Astrocyte of the cerebellum (primary cell): ENCODE measurements around the gene RHBG.

Experiments
- DNase-seq: peaks from one replicate; pipeline ENCODE4 v3.0.0-alpha.2; 2011; ENCODE audit warnings: low read depth
- H3K4me3 ChIP-seq: 2 replicates; pipeline ENCODE4 v1.5.1; 2011; ENCODE audit warnings: mild to moderate bottlenecking, low read depth, low read length, moderate library complexity
- in situ Hi-C: cut with HindIII; loops from 2 replicates; pipeline ENCODE4 v1.10.0; 2017; ENCODE audit warnings: low sequenced_read_pairs
- TF ChIP-seq, protein P1 (sequence below): IDR thresholded peaks from 2 replicates; pipeline ENCODE4 v1.5.1; 2012; ENCODE audit warnings: low read length, low read depth, moderate library complexity, mild to moderate bottlenecking; ENCODE audit errors: missing control alignments

The RHBG gene

DNA sequence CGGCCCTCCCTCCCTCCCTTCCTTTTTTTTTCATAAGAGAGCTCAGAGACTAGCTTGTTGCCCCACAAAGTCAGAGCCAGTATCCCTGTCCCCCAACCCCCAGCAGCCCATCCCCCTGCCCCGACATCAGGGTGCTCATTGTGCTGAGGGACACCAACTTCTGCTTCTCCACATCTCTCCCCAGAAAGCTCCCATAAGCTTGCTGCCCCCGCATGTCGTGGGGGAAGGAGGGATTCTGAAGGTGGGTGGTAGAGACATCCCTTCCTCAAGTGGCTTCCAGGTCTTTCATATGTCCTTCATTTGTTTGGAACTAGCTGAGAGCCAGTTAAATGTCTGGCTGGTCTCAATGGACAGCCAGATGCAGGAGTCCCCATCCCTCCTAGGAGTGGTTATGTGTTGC lies 41.2 kb downstream of the RHBG start:
- no peak overlapping the region for H3K4me3 ChIP-seq
- no peak for DNase-seq
- TF ChIP-seq, protein P1, sequence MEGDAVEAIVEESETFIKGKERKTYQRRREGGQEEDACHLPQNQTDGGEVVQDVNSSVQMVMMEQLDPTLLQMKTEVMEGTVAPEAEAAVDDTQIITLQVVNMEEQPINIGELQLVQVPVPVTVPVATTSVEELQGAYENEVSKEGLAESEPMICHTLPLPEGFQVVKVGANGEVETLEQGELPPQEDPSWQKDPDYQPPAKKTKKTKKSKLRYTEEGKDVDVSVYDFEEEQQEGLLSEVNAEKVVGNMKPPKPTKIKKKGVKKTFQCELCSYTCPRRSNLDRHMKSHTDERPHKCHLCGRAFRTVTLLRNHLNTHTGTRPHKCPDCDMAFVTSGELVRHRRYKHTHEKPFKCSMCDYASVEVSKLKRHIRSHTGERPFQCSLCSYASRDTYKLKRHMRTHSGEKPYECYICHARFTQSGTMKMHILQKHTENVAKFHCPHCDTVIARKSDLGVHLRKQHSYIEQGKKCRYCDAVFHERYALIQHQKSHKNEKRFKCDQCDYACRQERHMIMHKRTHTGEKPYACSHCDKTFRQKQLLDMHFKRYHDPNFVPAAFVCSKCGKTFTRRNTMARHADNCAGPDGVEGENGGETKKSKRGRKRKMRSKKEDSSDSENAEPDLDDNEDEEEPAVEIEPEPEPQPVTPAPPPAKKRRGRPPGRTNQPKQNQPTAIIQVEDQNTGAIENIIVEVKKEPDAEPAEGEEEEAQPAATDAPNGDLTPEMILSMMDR, result no peak
- in situ Hi-C loops, result no loop called here

DNA sequence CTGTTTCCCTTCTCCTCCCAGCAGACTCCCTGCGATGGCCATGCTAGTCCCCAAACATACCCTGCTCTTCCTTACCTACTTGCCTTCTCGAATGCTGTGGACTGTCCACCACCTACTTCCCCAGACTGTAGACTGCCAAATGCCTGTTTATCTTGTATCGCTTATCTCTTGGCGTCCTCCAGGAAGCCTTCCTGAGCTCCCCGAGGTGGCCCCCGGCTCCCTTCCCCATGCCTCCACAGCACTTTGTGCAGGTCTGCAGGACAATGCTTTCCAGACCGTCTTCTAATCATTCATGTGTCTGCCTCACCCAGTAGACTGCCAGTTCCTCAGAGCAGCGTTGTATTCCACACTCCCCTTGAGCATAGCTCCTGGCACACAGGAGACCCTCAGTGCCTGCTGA lies 41.7 kb downstream of the RHBG start:
- no peak for DNase-seq
- in situ Hi-C loops, result no loop called here
- H3K4me3 ChIP-seq, result no peak overlapping the region
- TF ChIP-seq, protein P1, result no peak

GRCh38 chr1:156412653-156413321 lies 43.8 kb downstream of the RHBG start:
- no peak overlapping the region for H3K4me3 ChIP-seq
- TF ChIP-seq, protein P1, result no peak
- in situ Hi-C loops, result no loop called here

DNA sequence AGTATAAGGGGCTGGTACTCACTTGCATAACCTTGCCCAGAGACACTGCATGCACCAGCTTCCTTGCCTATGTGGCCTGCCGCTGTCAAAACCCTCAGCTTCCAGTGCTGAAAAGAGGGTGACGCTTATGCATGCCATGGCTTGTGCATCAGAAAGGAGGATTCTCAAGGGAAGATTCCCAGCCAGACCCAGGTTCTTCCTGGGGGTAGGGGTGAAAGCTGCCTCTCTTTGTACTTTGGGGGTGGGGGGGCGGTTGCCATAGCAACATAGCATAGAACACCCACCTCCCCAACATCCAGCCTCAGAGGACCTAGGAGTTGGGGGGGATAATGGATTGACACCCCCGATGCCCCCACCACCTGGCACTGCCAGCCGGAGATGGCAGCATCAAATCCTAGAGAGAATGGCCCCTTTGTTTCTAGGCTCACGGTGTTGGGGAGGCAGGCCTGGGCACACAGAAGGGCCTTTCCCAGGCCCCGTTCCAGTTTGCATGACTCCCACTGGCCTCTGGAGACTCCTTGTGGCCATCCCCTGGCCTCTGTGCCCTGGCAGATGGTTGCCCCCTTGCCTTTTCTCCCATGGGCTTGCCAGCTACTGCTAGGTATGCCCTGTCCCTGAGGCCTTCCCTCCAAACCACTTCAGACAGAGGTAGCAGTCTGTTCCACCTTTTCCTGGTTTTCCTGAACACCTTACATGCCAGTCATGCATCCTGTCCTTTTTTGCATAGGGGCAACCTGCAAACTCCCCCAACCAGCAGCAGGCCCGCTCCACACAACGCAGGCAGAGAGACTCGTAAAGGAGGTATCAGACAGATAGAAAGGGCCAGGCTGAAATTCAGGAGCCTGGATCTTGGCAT lies 44.6 kb downstream of the RHBG start:
- DNase-seq, result no peak
- no peak overlapping the region for H3K4me3 ChIP-seq
- TF ChIP-seq, protein P1, result no peak
- in situ Hi-C loops, result no loop called here

More at GRCh38 chr1:156412653-156413321, 43.8 kb downstream of the RHBG start:
- DNase-seq, result no peak

DNA sequence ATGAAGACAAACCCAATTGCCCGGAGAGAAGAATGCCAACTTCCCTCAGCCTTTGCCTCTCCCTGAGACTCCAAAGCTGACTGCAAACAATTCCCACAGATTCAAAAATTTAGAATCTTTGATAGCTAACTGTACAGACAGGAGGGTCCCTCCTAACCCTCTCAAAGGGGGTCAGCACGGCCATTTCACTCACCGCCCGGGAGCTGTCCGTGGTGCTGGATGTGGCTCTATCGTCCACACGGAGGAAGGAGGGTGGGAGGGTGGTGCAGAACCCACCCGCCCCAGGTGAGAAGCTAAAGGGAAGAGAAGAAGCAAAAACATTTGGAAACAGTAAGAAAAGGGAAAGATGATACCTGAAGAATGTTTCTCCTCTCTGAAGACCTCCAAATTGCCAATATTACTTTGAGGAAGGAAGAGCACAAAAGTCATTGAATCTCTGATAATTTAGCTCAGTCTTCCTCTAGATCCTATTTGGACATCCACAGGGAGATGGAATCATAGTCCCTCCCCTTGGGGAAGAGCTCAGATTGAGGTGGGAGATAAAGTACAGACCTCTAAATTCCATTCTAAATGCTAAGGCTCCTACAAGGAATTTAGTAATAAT lies 45.6 kb downstream of the RHBG start:
- no peak for DNase-seq
- TF ChIP-seq, protein P1, result no peak
- no peak overlapping the region for H3K4me3 ChIP-seq
- in situ Hi-C loops, result no loop called here

DNA sequence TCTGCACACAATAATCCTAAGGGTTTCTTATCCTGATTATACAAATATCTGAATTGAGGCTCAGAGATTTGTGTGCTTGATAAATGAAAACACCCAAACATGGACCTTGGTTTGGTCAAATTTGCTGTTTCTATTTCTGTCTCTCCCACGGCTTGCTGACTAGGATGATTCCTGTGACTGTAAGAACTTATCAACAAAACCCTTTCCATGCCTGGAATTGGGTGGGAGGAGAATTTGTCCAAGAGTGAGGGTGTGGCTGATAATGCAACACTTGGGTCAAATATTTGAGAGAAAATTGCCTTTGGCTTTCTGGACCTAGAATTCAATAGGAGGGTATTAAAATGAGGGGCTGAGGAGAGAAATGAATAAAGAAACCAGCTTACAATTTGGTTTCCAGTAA lies 48.0 kb downstream of the RHBG start:
- no peak overlapping the region for H3K4me3 ChIP-seq
- no peak for DNase-seq
- in situ Hi-C loops, result no loop called here
- TF ChIP-seq, protein P1, result no peak
